Measurements from ENCODE around the gene SIPA1L3. TPM values are rescaled to one million over a fixed set of nuclear protein-coding genes. Genes with fewer than 3 reads are reported as not detected.
A peak's percentile ranks its signal among the peaks of the same experiment; 100 is the strongest.

SIPA1L3 gene
- total RNA-seq, 4 donors from 2014 or later = 4.1 to 18.7 (median 6.1) TPM

DNA sequence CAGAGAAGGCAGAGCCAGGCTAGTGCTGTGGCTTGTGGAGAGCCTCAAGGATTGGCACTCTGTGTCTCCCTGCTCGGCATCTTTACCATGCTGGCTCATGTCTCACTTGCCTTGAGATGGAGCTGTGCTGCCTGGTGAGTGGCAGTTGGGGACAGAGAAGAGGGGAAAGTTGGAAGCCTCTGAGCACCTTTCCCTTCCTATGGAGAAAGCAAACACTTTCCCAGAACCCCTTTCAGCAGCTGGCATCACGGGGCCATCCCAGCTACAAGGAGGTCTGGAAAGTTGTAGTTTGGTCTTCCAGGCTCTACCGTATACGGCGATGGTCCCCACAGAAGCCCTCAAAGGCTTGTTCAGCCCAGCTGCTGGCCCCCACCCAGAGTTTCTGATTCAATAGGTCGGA lies 258.3 kb downstream of the SIPA1L3 start:
- H3K27me3 ChIP-seq = no peaks in the 10 kb centered on the region
- TF ChIP-seq, protein P1, sequence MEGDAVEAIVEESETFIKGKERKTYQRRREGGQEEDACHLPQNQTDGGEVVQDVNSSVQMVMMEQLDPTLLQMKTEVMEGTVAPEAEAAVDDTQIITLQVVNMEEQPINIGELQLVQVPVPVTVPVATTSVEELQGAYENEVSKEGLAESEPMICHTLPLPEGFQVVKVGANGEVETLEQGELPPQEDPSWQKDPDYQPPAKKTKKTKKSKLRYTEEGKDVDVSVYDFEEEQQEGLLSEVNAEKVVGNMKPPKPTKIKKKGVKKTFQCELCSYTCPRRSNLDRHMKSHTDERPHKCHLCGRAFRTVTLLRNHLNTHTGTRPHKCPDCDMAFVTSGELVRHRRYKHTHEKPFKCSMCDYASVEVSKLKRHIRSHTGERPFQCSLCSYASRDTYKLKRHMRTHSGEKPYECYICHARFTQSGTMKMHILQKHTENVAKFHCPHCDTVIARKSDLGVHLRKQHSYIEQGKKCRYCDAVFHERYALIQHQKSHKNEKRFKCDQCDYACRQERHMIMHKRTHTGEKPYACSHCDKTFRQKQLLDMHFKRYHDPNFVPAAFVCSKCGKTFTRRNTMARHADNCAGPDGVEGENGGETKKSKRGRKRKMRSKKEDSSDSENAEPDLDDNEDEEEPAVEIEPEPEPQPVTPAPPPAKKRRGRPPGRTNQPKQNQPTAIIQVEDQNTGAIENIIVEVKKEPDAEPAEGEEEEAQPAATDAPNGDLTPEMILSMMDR (IDR thresholded peaks at IDR 0.05 in 4 of 5, conservative IDR thresholded peaks at IDR 0.05 in 1 of 5) = no peak
- TF ChIP-seq POLR2A (IDR thresholded peaks at IDR 0.05) = no peak
- in situ Hi-C loops (cut with MboI; ENCODE audit: low sequenced_read_pairs in 4 of 4) (no loop called here), intact Hi-C loops (cut with DNase I; ENCODE audit: low total_unique reads) (no loop called here)
- DNase-seq (no peak), ATAC-seq (no peak)
- peaks cover 0 to 34% of the 10 kb centered on the region in 2 donors for H3K36me3 ChIP-seq
- H3K27ac ChIP-seq = no peak overlapping the region
- H3K4me1 ChIP-seq = no peaks in the 10 kb centered on the region
- H3K4me3 ChIP-seq = no peak overlapping the region
- peaks cover 0 to 3% (median 0%) of the 10 kb centered on the region in 3 donors for H3K9me3 ChIP-seq

DNA sequence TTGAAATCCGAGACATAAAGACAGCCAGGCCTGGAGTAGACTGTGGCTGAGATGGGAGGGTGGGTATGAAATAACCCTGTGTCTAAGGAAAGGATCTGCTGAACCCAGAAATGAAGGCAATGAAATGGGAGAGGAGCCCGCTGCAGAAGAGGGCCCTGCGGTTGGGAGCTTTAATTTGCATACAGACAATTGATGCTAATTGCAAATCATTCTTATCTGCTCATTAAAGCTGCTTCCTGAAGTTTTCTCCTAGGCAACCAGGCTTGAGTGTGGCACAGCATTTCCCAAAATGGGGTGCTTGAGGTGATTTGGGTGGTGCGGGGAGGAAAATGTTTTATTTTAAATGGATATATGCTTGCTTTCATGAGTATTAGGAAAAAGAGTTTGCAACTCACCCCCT lies 261.6 kb downstream of the SIPA1L3 start:
- Histone ChIP-seq H3K4me3 (no peak overlapping the region), H3K36me3 (peaks cover 0 to 21% of the 10 kb centered on the region in 2 donors), H3K9me3 (no peaks in the 10 kb centered on the region), H3K4me1 (peaks cover 13 to 17% of the 10 kb centered on the region in 2 donors), H3K27ac (no peak overlapping the region), H3K27me3 (no peaks in the 10 kb centered on the region)
- intact Hi-C loops (cut with DNase I; ENCODE audit: low total_unique reads) = no loop called here
- ATAC-seq = no peak
- DNase-seq = no peak
- in situ Hi-C loops (cut with MboI; ENCODE audit: low sequenced_read_pairs in 4 of 4) = no loop called here
- TF ChIP-seq, protein P1 (IDR thresholded peaks at IDR 0.05 in 4 of 5, conservative IDR thresholded peaks at IDR 0.05 in 1 of 5) = no peak

DNA sequence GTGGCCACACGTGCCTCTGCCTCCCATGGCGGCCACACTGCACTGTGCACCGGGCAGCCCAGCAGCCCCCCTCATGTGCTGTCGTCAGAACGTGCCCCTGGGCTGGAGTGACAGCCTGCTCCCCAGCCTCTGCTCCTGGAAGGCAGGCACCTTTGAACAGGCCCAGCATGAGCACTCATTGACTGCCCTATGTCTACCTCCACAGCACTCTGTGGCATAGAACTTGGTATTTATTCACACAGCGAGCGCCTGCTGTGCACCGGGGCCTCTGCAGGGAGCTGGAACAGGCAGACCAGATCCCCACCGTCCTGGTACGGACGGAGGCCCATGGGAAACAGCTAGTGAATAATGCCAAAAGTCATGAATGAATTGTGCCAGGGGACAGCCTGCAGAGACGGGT lies 263.3 kb downstream of the SIPA1L3 start:
- H3K27ac ChIP-seq = no peak overlapping the region
- ATAC-seq (no peak), DNase-seq (no peak)
- peaks cover 0 to 10% of the 10 kb centered on the region in 2 donors for H3K36me3 ChIP-seq
- H3K9me3 ChIP-seq = no peaks in the 10 kb centered on the region
- H3K27me3 ChIP-seq = no peaks in the 10 kb centered on the region
- no peak overlapping the region for H3K4me3 ChIP-seq
- intact Hi-C loops (cut with DNase I; ENCODE audit: low total_unique reads) (loop anchor here (5.0 to 10.0 kb wide), 2 partner anchors 698 to 724 kb away; partner anchors contain the start of genes NFKBIB and SIRT2), in situ Hi-C loops (cut with MboI; ENCODE audit: low sequenced_read_pairs in 4 of 4) (no loop called here)
- peaks cover 18 to 19% of the 10 kb centered on the region in 2 donors for H3K4me1 ChIP-seq
- TF ChIP-seq, protein P1 (IDR thresholded peaks at IDR 0.05 in 4 of 5, conservative IDR thresholded peaks at IDR 0.05 in 1 of 5) = no peak

DNA sequence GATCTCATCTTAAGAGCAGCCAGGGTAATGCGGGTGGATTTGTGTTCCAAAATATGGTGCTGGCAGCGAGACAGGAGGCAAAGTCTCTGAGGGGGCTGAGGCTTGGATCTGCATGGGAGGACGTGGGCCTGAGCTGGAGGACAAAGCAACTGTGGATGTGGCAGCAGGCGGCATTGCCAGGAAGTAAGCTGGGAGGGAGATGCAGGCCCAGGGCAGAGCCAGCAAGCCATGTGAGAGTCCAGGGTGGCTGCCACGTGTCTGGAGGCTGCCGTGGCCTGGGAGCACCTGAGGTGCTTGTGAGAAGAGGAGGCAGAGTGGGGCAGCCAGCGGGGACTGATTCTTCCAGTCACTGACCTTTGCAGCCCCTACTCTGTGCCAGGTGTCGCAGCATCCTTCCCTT lies 265.0 kb downstream of the SIPA1L3 start:
- intact Hi-C loops (cut with DNase I; ENCODE audit: low total_unique reads) (loop anchor here (5.0 to 10.0 kb wide), 2 partner anchors 700 to 723 kb away; partner anchors contain the start of genes NFKBIB and SIRT2), in situ Hi-C loops (cut with MboI; ENCODE audit: low sequenced_read_pairs in 4 of 4) (no loop called here)
- Histone ChIP-seq H3K27me3 (no peaks in the 10 kb centered on the region), H3K4me3 (no peak overlapping the region), H3K4me1 (peaks cover 18 to 19% of the 10 kb centered on the region in 2 donors), H3K36me3 (no peaks in the 10 kb centered on the region), H3K9me3 (no peaks in the 10 kb centered on the region), H3K27ac (peak overlapping the region; percentile 90 to 96 (median 93))
- DNase-seq (peak in 1 of 2 donors; percentile 78), ATAC-seq (peak; percentile 17 to 25)
- TF ChIP-seq, protein P1 (IDR thresholded peaks at IDR 0.05 in 4 of 5, conservative IDR thresholded peaks at IDR 0.05 in 1 of 5) = no peak
- TF ChIP-seq POLR2A (IDR thresholded peaks at IDR 0.05) = no peak
